ENCODE results near the gene TAF11L8.

GRCh38 chr5:17625686-17626085, 34.9 kb upstream of the TAF11L8 start:
- TF ChIP-seq CTCF (IDR thresholded peaks at IDR 0.05) (no peak), POLR2A (IDR thresholded peaks at IDR 0.05) (no peak)
